HepG2 (cell line): ENCODE data around the gene VPREB3. TPM values are rescaled to one million over a fixed set of nuclear protein-coding genes. Genes with fewer than 3 reads are reported as not detected.
A peak's percentile ranks its signal among the peaks of the same experiment; 100 is the strongest.

Experiments used
- HOXD1 ChIP-seq: sonication (generic); formaldehyde crosslinking; IDR thresholded peaks from 2 replicates; pipeline ENCODE4 v1.5.0; 2020; ENCODE audit warnings: missing genetic modification reagents
- KDM3A ChIP-seq: IDR thresholded peaks from 2 replicates; pipeline ENCODE4 v1.6.1; 2018; ENCODE audit warnings: low read depth, missing compliant biosample characterization
- MED8 ChIP-seq: sonication (generic); formaldehyde crosslinking; IDR thresholded peaks from 2 replicates; pipeline ENCODE4 v1.8.1; 2023; ENCODE audit warnings: mild to moderate bottlenecking, missing genetic modification reagents; ENCODE audit not compliant: insufficient replicate concordance
- MEIS2 ChIP-seq: sonication (generic); formaldehyde crosslinking; IDR thresholded peaks from 2 replicates; pipeline ENCODE4 v1.9.0; 2021; ENCODE audit warnings: mild to moderate bottlenecking, missing genetic modification reagents
- SAP130 ChIP-seq: IDR thresholded peaks from 2 replicates; pipeline ENCODE4 v1.6.1; 2016; ENCODE audit warnings: low read depth
- TARDBP ChIP-seq: sonication (generic); formaldehyde crosslinking; IDR thresholded peaks from 2 replicates; pipeline ENCODE4 v1.8.0; 2022; ENCODE audit warnings: mild to moderate bottlenecking, missing genetic modification reagents
- ZBTB38 ChIP-seq: sonication (generic); formaldehyde crosslinking; IDR thresholded peaks from 2 replicates; pipeline ENCODE4 v1.5.1; 2020; ENCODE audit warnings: mild to moderate bottlenecking, missing genetic modification reagents
- ZNF230 ChIP-seq: sonication (generic); formaldehyde crosslinking; IDR thresholded peaks from 2 replicates; pipeline ENCODE4 v1.4.0; 2020; ENCODE audit warnings: mild to moderate bottlenecking, missing genetic modification reagents
- ZNF317 ChIP-seq: sonication (generic); formaldehyde crosslinking; IDR thresholded peaks from 2 replicates; pipeline ENCODE4 v1.5.0; 2020; ENCODE audit warnings: mild to moderate bottlenecking, missing genetic modification reagents
- ZNF451 ChIP-seq: sonication (generic); formaldehyde crosslinking; IDR thresholded peaks from 2 replicates; pipeline ENCODE4 v1.5.0; 2020; ENCODE audit warnings: mild to moderate bottlenecking, missing genetic modification reagents
- polyA plus RNA-seq, 8 experiments: library from polyadenylated mRNA; depleted of rRNA in 3 of 8; stranded (reverse) in 7 of 8; unstranded in 1 of 8; fragments of >200 nt; fragmentation: Illumina TruSeq in 4 of 8; extraction: Trizol in 4 of 8; gene quantifications; 2 replicates each; pipeline versions ENCODE4 v1.2.1 to v1.2.3, GENCODE V29; 2011 to 2016; ENCODE audit warnings: low read depth in 4 of 8, missing spikeins in 1 of 8, mixed read lengths in 1 of 8; ENCODE audit not compliant: insufficient read depth in 1 of 8
- total RNA-seq, 5 experiments: library from RNA; depleted of rRNA; stranded (reverse); fragments of >200 nt; fragmentation: Illumina TruSeq; extraction: Trizol; gene quantifications; 2 replicates each; pipeline ENCODE4 v1.2.3, GENCODE V29; 2016; ENCODE audit warnings: low read depth in 1 of 5
- TF ChIP-seq, protein P1 (sequence below): sonication (generic); formaldehyde crosslinking; IDR thresholded peaks from 2 replicates; pipeline ENCODE4 v1.8.1; 2023; ENCODE audit warnings: mild to moderate bottlenecking, missing genetic modification reagents
- TF ChIP-seq, protein P2 (sequence below): sonication (generic); formaldehyde crosslinking; conservative IDR thresholded peaks from 2 replicates; pipeline ENCODE4 v1.4.0; 2020; ENCODE audit warnings: missing genetic modification reagents
- TF ChIP-seq, protein P3 (sequence below): IDR thresholded peaks from 2 replicates; pipeline ENCODE4 v1.6.1; 2012; ENCODE audit warnings: inconsistent platforms
- TF ChIP-seq, protein P4 (sequence below): sonication (generic); formaldehyde crosslinking; IDR thresholded peaks from 2 replicates; pipeline ENCODE4 v1.4.0; 2020; ENCODE audit warnings: low read depth, missing genetic modification reagents
- TF ChIP-seq, protein P5 (sequence below): sonication (generic); formaldehyde crosslinking; IDR thresholded peaks from 2 replicates; pipeline ENCODE4 v1.8.0; 2022; ENCODE audit warnings: missing genetic modification reagents, mild to moderate bottlenecking, borderline replicate concordance
- TF ChIP-seq, protein P6 (sequence below): sonication (generic); formaldehyde crosslinking; IDR thresholded peaks from 2 replicates; pipeline ENCODE4 v1.8.1; 2023; ENCODE audit warnings: mild to moderate bottlenecking, missing genetic modification reagents
- TF ChIP-seq, protein P7 (sequence below): sonication (generic); formaldehyde crosslinking; IDR thresholded peaks from 2 replicates; pipeline ENCODE4 v1.4.0; 2020; ENCODE audit warnings: missing genetic modification reagents

The VPREB3 gene
- total and polyA plus RNA-seq, 2 of the 13 experiments (the other 11 are each of a cell fraction or from before 2014, with no cell fraction given) = 0.22 TPM; not detected in 1

DNA sequence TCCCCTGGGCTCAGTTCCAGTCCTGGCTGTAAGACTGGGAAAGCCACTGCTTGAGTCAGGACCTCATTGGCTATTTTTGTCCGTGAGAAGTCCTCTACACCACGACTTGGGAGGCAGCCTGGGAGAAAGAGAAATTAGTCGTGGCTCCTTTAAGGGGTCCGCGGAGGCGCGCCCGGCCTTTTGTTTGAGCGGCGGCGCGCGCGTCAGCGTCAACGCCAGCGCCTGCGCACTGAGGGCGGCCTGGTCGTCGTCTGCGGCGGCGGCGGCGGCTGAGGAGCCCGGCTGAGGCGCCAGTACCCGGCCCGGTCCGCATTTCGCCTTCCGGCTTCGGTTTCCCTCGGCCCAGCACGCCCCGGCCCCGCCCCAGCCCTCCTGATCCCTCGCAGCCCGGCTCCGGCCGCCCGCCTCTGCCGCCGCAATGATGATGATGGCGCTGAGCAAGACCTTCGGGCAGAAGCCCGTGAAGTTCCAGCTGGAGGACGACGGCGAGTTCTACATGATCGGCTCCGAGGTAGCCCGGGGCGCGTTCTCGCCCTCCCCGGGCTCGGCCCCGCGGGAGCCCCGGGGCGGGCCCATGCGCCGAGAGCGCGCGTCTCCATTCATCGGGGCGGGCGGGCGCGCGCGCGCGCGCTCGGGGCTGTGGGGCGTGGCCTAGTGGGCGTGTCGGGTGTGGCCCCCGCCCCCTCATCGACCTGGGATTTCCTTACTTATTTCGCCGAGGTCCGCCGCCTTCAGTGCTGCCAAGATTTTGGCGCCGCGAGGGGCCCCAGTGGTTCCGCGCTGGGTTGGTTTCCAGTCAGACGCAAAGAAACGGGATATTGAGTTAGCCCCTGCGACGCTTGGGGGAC, 32.8 kb upstream of the VPREB3 start, which contains the start of gene SMARCB1 (continued):
- TF ChIP-seq, protein P1, sequence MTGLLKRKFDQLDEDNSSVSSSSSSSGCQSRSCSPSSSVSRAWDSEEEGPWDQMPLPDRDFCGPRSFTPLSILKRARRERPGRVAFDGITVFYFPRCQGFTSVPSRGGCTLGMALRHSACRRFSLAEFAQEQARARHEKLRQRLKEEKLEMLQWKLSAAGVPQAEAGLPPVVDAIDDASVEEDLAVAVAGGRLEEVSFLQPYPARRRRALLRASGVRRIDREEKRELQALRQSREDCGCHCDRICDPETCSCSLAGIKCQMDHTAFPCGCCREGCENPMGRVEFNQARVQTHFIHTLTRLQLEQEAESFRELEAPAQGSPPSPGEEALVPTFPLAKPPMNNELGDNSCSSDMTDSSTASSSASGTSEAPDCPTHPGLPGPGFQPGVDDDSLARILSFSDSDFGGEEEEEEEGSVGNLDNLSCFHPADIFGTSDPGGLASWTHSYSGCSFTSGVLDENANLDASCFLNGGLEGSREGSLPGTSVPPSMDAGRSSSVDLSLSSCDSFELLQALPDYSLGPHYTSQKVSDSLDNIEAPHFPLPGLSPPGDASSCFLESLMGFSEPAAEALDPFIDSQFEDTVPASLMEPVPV (CRISPR knock-in tag) = peak; percentile 77; the same call in 1 of the 2 replicates
- TF ChIP-seq ZNF230 = no peak
- TF ChIP-seq MEIS2 (CRISPR knock-in tag) = peak; percentile 46; the same call in 1 of the 2 replicates
- peak; percentile 43; the same call in 1 of the 2 replicates for TF ChIP-seq ZNF451
- TF ChIP-seq, protein P2, sequence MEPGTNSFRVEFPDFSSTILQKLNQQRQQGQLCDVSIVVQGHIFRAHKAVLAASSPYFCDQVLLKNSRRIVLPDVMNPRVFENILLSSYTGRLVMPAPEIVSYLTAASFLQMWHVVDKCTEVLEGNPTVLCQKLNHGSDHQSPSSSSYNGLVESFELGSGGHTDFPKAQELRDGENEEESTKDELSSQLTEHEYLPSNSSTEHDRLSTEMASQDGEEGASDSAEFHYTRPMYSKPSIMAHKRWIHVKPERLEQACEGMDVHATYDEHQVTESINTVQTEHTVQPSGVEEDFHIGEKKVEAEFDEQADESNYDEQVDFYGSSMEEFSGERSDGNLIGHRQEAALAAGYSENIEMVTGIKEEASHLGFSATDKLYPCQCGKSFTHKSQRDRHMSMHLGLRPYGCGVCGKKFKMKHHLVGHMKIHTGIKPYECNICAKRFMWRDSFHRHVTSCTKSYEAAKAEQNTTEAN (CRISPR knock-in tag) = no peak
- TF ChIP-seq SAP130 (CRISPR knock-in tag) = peak; percentile 57
- TF ChIP-seq HOXD1 (CRISPR knock-in tag) = peak; percentile 57; the same call in 1 of the 2 replicates
- TF ChIP-seq KDM3A (CRISPR knock-in tag) = peak; percentile 62; the same call in 1 of the 2 replicates
- TF ChIP-seq, protein P3, sequence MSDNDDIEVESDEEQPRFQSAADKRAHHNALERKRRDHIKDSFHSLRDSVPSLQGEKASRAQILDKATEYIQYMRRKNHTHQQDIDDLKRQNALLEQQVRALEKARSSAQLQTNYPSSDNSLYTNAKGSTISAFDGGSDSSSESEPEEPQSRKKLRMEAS = peak; percentile 8; the same call in 1 of the 2 replicates
- TF ChIP-seq ZNF317 (CRISPR knock-in tag) = peak; percentile 10; the same call in 1 of the 2 replicates
- TF ChIP-seq TARDBP (CRISPR knock-in tag) = 0 out of 2 replicates have a peak, but pooled peaks have one; percentile 4
- TF ChIP-seq, protein P4, sequence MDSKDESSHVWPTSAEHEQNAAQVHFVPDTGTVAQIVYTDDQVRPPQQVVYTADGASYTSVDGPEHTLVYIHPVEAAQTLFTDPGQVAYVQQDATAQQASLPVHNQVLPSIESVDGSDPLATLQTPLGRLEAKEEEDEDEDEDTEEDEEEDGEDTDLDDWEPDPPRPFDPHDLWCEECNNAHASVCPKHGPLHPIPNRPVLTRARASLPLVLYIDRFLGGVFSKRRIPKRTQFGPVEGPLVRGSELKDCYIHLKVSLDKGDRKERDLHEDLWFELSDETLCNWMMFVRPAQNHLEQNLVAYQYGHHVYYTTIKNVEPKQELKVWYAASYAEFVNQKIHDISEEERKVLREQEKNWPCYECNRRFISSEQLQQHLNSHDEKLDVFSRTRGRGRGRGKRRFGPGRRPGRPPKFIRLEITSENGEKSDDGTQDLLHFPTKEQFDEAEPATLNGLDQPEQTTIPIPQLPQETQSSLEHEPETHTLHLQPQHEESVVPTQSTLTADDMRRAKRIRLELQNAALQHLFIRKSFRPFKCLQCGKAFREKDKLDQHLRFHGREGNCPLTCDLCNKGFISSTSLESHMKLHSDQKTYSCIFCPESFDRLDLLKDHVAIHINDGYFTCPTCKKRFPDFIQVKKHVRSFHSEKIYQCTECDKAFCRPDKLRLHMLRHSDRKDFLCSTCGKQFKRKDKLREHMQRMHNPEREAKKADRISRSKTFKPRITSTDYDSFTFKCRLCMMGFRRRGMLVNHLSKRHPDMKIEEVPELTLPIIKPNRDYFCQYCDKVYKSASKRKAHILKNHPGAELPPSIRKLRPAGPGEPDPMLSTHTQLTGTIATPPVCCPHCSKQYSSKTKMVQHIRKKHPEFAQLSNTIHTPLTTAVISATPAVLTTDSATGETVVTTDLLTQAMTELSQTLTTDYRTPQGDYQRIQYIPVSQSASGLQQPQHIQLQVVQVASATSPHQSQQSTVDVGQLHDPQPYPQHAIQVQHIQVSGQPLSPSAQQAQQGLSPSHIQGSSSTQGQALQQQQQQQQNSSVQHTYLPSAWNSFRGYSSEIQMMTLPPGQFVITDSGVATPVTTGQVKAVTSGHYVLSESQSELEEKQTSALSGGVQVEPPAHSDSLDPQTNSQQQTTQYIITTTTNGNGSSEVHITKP (CRISPR knock-in tag) = peak; percentile 97
- TF ChIP-seq, protein P5, sequence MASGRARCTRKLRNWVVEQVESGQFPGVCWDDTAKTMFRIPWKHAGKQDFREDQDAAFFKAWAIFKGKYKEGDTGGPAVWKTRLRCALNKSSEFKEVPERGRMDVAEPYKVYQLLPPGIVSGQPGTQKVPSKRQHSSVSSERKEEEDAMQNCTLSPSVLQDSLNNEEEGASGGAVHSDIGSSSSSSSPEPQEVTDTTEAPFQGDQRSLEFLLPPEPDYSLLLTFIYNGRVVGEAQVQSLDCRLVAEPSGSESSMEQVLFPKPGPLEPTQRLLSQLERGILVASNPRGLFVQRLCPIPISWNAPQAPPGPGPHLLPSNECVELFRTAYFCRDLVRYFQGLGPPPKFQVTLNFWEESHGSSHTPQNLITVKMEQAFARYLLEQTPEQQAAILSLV (CRISPR knock-in tag) = peak; percentile 37; the same call in 1 of the 2 replicates
- TF ChIP-seq, protein P6, sequence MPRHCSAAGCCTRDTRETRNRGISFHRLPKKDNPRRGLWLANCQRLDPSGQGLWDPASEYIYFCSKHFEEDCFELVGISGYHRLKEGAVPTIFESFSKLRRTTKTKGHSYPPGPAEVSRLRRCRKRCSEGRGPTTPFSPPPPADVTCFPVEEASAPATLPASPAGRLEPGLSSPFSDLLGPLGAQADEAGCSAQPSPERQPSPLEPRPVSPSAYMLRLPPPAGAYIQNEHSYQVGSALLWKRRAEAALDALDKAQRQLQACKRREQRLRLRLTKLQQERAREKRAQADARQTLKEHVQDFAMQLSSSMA = peak; percentile 55; the same call in 1 of the 2 replicates
- TF ChIP-seq MED8 (CRISPR knock-in tag) = peak; percentile 36
- TF ChIP-seq, protein P7, sequence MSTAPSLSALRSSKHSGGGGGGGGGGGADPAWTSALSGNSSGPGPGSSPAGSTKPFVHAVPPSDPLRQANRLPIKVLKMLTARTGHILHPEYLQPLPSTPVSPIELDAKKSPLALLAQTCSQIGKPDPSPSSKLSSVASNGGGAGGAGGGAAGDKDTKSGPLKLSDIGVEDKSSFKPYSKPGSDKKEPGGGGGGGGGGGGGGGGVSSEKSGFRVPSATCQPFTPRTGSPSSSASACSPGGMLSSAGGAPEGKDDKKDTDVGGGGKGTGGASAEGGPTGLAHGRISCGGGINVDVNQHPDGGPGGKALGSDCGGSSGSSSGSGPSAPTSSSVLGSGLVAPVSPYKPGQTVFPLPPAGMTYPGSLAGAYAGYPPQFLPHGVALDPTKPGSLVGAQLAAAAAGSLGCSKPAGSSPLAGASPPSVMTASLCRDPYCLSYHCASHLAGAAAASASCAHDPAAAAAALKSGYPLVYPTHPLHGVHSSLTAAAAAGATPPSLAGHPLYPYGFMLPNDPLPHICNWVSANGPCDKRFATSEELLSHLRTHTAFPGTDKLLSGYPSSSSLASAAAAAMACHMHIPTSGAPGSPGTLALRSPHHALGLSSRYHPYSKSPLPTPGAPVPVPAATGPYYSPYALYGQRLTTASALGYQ (CRISPR knock-in tag) = peak; percentile 55; the same call in 1 of the 2 replicates
- peak; percentile 10; the same call in 1 of the 2 replicates for TF ChIP-seq ZBTB38 (CRISPR knock-in tag)
